Measurements from ENCODE around the gene ZFAND6.

The ZFAND6 gene

GRCh38 chr15:80140909-80141308 is 81.4 kb downstream of the ZFAND6 start:
- no peak overlapping the region for H3K4me3 ChIP-seq (ENCODE audit: low read depth, low read length)
- no peak for DNase-seq (ENCODE audit: low read depth)
- no peak for TF ChIP-seq CTCF (IDR thresholded peaks at IDR 0.05; ENCODE audit: control insufficient read depth, extremely low read depth, insufficient read depth)

DNA sequence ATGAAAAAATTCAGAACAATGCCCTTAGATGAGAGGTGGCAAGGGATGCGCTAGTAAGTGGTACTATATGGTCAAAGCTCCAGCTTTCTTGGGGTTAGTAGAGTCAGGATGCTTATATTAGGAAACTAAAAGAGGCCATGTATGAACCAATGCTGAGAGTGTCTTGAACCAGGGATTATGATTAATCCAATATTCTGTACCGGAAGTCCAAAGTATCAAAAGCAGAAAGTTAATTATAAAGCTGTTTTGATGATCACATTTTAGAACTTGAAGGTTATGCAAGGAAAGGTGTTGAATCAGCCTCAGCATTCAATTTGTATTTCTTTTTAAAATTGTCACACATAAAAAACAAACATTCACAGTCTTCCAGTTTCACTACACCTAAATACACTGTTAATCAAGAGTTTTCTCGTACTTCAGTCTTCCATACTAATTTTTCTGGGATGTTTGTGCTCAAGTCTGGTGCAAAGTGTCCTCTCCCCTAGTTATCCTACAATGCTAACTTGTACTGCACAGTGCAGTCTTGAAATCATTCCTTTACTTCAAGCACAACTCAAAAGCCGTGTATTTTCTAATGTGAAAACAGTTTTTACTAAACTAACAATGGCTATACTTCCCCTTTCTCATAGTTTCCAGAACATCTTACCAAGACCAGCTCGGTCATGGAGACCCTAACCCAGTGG is 82.6 kb downstream of the ZFAND6 start:
- DNase-seq (ENCODE audit: low read depth) = no peak
- TF ChIP-seq CTCF (IDR thresholded peaks at IDR 0.05; ENCODE audit: control insufficient read depth, extremely low read depth, insufficient read depth) = no peak
- no peak overlapping the region for H3K4me3 ChIP-seq (ENCODE audit: low read depth, low read length)

DNA sequence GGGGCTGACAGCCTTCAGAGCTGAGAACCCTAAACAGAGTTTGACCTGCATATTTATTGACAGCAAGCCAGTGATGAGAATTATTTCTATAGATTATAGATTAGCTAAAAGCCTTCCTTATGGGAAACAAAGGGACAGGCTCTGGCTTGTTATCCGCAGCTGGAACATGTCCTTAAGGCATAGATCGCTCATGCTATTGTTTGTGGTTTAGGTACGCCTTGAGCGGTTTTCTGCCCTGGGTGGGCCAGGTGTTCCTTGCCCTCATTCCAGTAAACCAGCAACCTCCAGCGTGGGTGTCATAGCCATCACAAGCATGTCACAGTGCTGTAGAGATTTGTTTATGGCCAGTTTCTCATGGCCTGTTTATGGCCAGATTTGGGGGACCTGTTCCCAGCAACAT is 83.2 kb downstream of the ZFAND6 start:
- TF ChIP-seq CTCF (IDR thresholded peaks at IDR 0.05; ENCODE audit: control insufficient read depth, extremely low read depth, insufficient read depth) = no peak
- DNase-seq (ENCODE audit: low read depth) = no peak
- H3K4me3 ChIP-seq (ENCODE audit: low read depth, low read length) = no peak overlapping the region

DNA sequence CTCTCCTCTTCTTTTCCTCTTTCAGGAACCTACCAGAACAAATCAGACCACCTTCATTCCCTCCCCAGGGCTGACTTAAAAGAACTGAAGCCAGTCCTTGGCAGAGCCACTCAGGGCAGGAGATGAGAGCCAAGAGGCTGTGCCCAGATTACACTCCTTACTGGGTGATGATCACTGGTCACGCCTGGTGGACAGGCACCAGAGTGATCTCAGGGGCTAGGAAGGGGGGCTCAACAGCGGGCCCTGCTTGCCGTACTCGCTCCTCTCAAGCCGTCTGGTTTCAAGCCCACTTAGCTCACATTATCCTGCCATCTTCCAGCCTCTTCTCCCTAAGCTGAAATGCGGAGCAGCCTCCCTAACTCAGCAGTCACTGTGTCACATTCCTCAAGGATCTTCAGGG is 91.7 kb downstream of the ZFAND6 start:
- no peak overlapping the region for H3K4me3 ChIP-seq (ENCODE audit: low read depth, low read length)
- no peak for TF ChIP-seq CTCF (IDR thresholded peaks at IDR 0.05; ENCODE audit: control insufficient read depth, extremely low read depth, insufficient read depth)
- no peak for DNase-seq (ENCODE audit: low read depth)

DNA sequence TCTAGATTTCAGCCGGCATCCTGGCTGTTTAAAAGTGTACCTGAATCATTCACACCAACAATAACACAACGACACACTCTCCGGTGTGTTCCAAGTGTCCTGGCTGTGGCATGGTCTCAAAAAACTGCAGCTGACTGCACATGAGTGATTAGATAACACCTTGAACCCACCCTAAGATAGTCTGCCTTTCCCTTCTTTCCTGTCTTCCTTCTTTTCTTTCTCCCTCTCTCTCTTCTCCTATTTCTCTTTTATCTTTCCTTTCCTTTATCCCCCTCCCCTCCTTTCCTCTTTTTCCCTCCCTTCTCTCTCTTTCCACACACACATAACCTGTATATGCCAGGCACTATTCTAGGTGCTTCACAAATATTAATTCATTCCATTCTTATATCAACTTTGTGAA is 92.1 kb downstream of the ZFAND6 start:
- TF ChIP-seq CTCF (IDR thresholded peaks at IDR 0.05; ENCODE audit: control insufficient read depth, extremely low read depth, insufficient read depth) = no peak
- no peak overlapping the region for H3K4me3 ChIP-seq (ENCODE audit: low read depth, low read length)

GRCh38 chr15:80152180-80152895 is 92.9 kb downstream of the ZFAND6 start:
- TF ChIP-seq CTCF (IDR thresholded peaks at IDR 0.05; ENCODE audit: control insufficient read depth, extremely low read depth, insufficient read depth) = no peak
- peak overlapping the region; percentile 63 for H3K4me3 ChIP-seq (ENCODE audit: low read depth, low read length)
- peak; percentile 82 for DNase-seq (ENCODE audit: low read depth)

More for the DNA sequence above, 92.1 kb downstream of the ZFAND6 start:
- no peak for DNase-seq (ENCODE audit: low read depth)
